GM21526 (cell line): ENCODE results near the gene NRP1.

Experiments used
- ATAC-seq: cut with Tn5 transposase; IDR thresholded peaks from one replicate; pipeline ENCODE4 v1.9.1; 2021; ENCODE audit warnings: moderate library complexity; ENCODE audit not compliant: unreplicated experiment, low FRiP score

Gene NRP1

GRCh38 chr10:33293531-33294170 is 40.8 kb downstream of the NRP1 start:
- no peak for ATAC-seq

GRCh38 chr10:33293076-33293475 is 41.4 kb downstream of the NRP1 start:
- ATAC-seq: no peak

GRCh38 chr10:33291053-33291592 is 43.3 kb downstream of the NRP1 start:
- ATAC-seq: no peak

- ATAC-seq: no peak
These were observed 44.0 kb downstream of the NRP1 start for GRCh38 chr10:33290321-33291052.

GRCh38 chr10:33289776-33290175 is 44.7 kb downstream of the NRP1 start:
- no peak for ATAC-seq

- no peak for ATAC-seq
These were observed 46.3 kb downstream of the NRP1 start for GRCh38 chr10:33288127-33288526.

GRCh38 chr10:33287112-33287511 is 47.4 kb downstream of the NRP1 start:
- no peak for ATAC-seq

GRCh38 chr10:33286157-33286934 is 48.1 kb downstream of the NRP1 start:
- no peak for ATAC-seq

GRCh38 chr10:33284945-33285344 is 49.5 kb downstream of the NRP1 start:
- no peak for ATAC-seq

- ATAC-seq: no peak
These were observed 54.5 kb downstream of the NRP1 start for GRCh38 chr10:33279811-33280602.

GRCh38 chr10:33279276-33279675 is 55.2 kb downstream of the NRP1 start:
- no peak for ATAC-seq

- ATAC-seq: no peak
These were observed 56.3 kb downstream of the NRP1 start for GRCh38 chr10:33278198-33278597.

- no peak for ATAC-seq
These were observed 57.3 kb downstream of the NRP1 start for GRCh38 chr10:33277135-33277536.

GRCh38 chr10:33276282-33276923 is 58.1 kb downstream of the NRP1 start:
- no peak for ATAC-seq

GRCh38 chr10:33274096-33274785 is 60.2 kb downstream of the NRP1 start:
- ATAC-seq: no peak

GRCh38 chr10:33273295-33274002 is 61.0 kb downstream of the NRP1 start:
- no peak for ATAC-seq

- ATAC-seq: no peak
These were observed 61.8 kb downstream of the NRP1 start for GRCh38 chr10:33272635-33273034.

- ATAC-seq: no peak
These were observed 62.4 kb downstream of the NRP1 start for GRCh38 chr10:33271969-33272583.
